CD4-positive, alpha-beta memory T cell (primary cell): ENCODE measurements around the gene FSIP1. TPM values are rescaled to one million over a fixed set of nuclear protein-coding genes. Genes with fewer than 3 reads are reported as not detected.

Experiments used
- CTCF ChIA-PET: fragments of 350-600 bp; sonication (Branson Sonifier 250); formaldehyde crosslinking; loops from one replicate; lab custom pipeline; 2021; ENCODE audit warnings: inconsistent platforms; ENCODE audit not compliant: partially characterized antibody; lab: Charles Lee
- POLR2A ChIA-PET: fragments of 350-600 bp; sonication (Branson Sonifier 250); formaldehyde crosslinking; loops from one replicate; lab custom pipeline; 2021; ENCODE audit not compliant: partially characterized antibody; lab: Charles Lee
- DNase-seq, 5 donors: peaks; one replicate each; pipeline versions ENCODE4 v3.0.0 to v3.0.0-alpha.2; 2020 to 2022; ENCODE audit warnings: mixed read lengths in 1 of 5
- H3K27ac ChIP-seq: one replicate; pipeline ENCODE4 v1.7.0; 2013; ENCODE audit warnings: low read depth, low read length
- H3K27me3 ChIP-seq: 2 replicates; pipeline ENCODE4 v1.7.0; 2013; ENCODE audit warnings: mild to moderate bottlenecking, low read length, moderate library complexity; ENCODE audit not compliant: insufficient read depth
- H3K36me3 ChIP-seq: 2 replicates; pipeline ENCODE4 v1.7.0; 2013; ENCODE audit warnings: mild to moderate bottlenecking, low read length, moderate library complexity; ENCODE audit not compliant: insufficient read depth
- H3K4me1 ChIP-seq: 2 replicates; pipeline ENCODE4 v1.7.0; 2013; ENCODE audit warnings: mild to moderate bottlenecking, low read length, moderate library complexity; ENCODE audit not compliant: insufficient read depth
- H3K4me3 ChIP-seq, 2 donors: one replicate each; pipeline ENCODE4 v1.7.0; 2013; ENCODE audit warnings: low read length in 2 of 2, mild to moderate bottlenecking in 1 of 2
- H3K9me3 ChIP-seq, 2 donors: one replicate each; pipeline ENCODE4 v1.7.0; 2013; ENCODE audit warnings: low read length in 2 of 2, control low read depth in 1 of 2; ENCODE audit not compliant: control insufficient read depth in 1 of 2
- H3K27ac Mint-ChIP-seq, 7 donors: one replicate each; pipeline ENCODE4 v1.8.0; 2020 to 2021; ENCODE audit warnings: mixed read lengths in 7 of 7, mild to moderate bottlenecking in 6 of 7, inconsistent platforms in 3 of 7, moderate library complexity in 3 of 7
- H3K27me3 Mint-ChIP-seq, 2 donors: one replicate each; pipeline ENCODE4 v1.8.0; 2020 to 2021; ENCODE audit warnings: mixed read lengths in 2 of 2
- H3K36me3 Mint-ChIP-seq, 2 donors: one replicate each; pipeline ENCODE4 v1.8.0; 2020 to 2021; ENCODE audit warnings: mixed read lengths in 2 of 2, inconsistent platforms in 1 of 2, mild to moderate bottlenecking in 1 of 2
- H3K4me1 Mint-ChIP-seq, 4 donors: one replicate each; pipeline ENCODE4 v1.8.0; 2020 to 2021; ENCODE audit warnings: mixed read lengths in 4 of 4, mild to moderate bottlenecking in 1 of 4
- H3K4me3 Mint-ChIP-seq, 8 donors: one replicate each; pipeline ENCODE4 v1.8.0; 2020 to 2021; ENCODE audit warnings: mixed read lengths in 8 of 8, mild to moderate bottlenecking in 7 of 8, moderate library complexity in 6 of 8, inconsistent platforms in 3 of 8
- H3K9me3 Mint-ChIP-seq, 8 donors: one replicate each; pipeline ENCODE4 v1.8.0; 2020 to 2021; ENCODE audit warnings: mixed read lengths in 8 of 8, mild to moderate bottlenecking in 5 of 8, inconsistent platforms in 3 of 8, moderate library complexity in 1 of 8
- intact Hi-C: fragments of 100-400 bp; cut with micrococcal nuclease; formaldehyde crosslinking; loops from one replicate; pipeline ENCODE4 v1.15.1; 2023
- polyA plus RNA-seq, 2 donors: library from polyadenylated mRNA; unstranded; fragments of 300-500 nt; fragmentation: Illumina TruSeq; gene quantifications; one replicate each; pipeline ENCODE4 v1.2.3, GENCODE V29; 2021
- total RNA-seq, 2 experiments: library from RNA; stranded (reverse); gene quantifications; one replicate each; pipeline ENCODE4 v1.2.3, GENCODE V29; 2021

The FSIP1 gene
- total and polyA plus RNA-seq, 4 experiments from 2014 or later = 0.47 to 1.6 (median 1.1) TPM

GRCh38 chr15:39581242-39581792 lies 201.3 kb downstream of the FSIP1 start:
- Mint-ChIP-seq H3K36me3 (no peaks in the 10 kb centered on the region), H3K27me3 (peaks cover 11 to 29% of the 10 kb centered on the region in 2 donors), H3K27ac (peak overlapping the region in 4 of 7 donors; percentile 48 to 68 (median 58)), H3K4me3 (peak overlapping the region; percentile 65 to 90 (median 78)), H3K4me1 (peaks cover 9 to 59% (median 23%) of the 10 kb centered on the region in 4 donors), H3K9me3 (no peaks in the 10 kb centered on the region)
- DNase-seq = no peak
- peaks cover 2% of the 10 kb centered on the region for H3K27me3 ChIP-seq
- no peaks in the 10 kb centered on the region for H3K36me3 ChIP-seq
- intact Hi-C loops = loop anchor here (2.0 to 5.0 kb wide), 3 partner anchors 43 to 875 kb away; no protein-coding TSS in a partner anchor
- ChIA-PET POLR2A (interaction anchor here (0.7 to 4.1 kb wide), 7 partner anchors 10 to 201 kb away, joined by 3 to 28 read pairs (median 3); partner anchors contain the start of gene FSIP1), CTCF (interaction anchor here (0.8 to 7.4 kb wide), 13 partner anchors 8 to 879 kb away, joined by 3 to 83 read pairs (median 4); no protein-coding TSS in a partner anchor)
- H3K9me3 ChIP-seq = no peaks in the 10 kb centered on the region
- H3K4me1 ChIP-seq = peaks cover 14% of the 10 kb centered on the region
- H3K27ac ChIP-seq = no peak overlapping the region
- peak overlapping the region in 1 of 2 donors; percentile 56 for H3K4me3 ChIP-seq

- H3K27ac ChIP-seq = no peak within 1 kb of the TSS
- Mint-ChIP-seq H3K4me3 (peak within 1 kb of the TSS; percentile 70 to 90 (median 78)), H3K9me3 (no peaks in the 10 kb centered on the region), H3K27me3 (peaks cover 12 to 32% of the 10 kb centered on the region in 2 donors), H3K4me1 (peaks cover 9 to 59% (median 22%) of the 10 kb centered on the region in 4 donors), H3K27ac (peak within 1 kb of the TSS in 5 of 7 donors; percentile 54 to 69 (median 66)), H3K36me3 (no peaks in the 10 kb centered on the region)
- peak within 1 kb of the TSS in 1 of 2 donors; percentile 56 for H3K4me3 ChIP-seq
- peak in 1 of 5 donors; percentile 21 for DNase-seq
- peaks cover 14% of the 10 kb centered on the region for H3K4me1 ChIP-seq
- POLR2A ChIA-PET = interaction anchor here (1.0 to 4.1 kb wide), 7 partner anchors 9 to 202 kb away, joined by 3 to 28 read pairs (median 3); partner anchors contain the start of gene FSIP1
- intact Hi-C loops = loop anchor here (1.0 to 5.0 kb wide), 4 partner anchors 44 to 1140 kb away; no protein-coding TSS in a partner anchor
- no peaks in the 10 kb centered on the region for H3K36me3 ChIP-seq
- peaks cover 2% of the 10 kb centered on the region for H3K27me3 ChIP-seq
- no peaks in the 10 kb centered on the region for H3K9me3 ChIP-seq
- CTCF ChIA-PET = interaction anchor here (0.8 to 7.4 kb wide), 29 partner anchors 9 to 1141 kb away, joined by 3 to 83 read pairs (median 4); no protein-coding TSS in a partner anchor
These were observed 202.0 kb downstream of the FSIP1 start, which contains the start of gene THBS1 for GRCh38 chr15:39580485-39581241. Gene THBS1 (plus strand): TSS chr15:39581079. CDS start chr15:39581858, 779 bp downstream.

- peaks cover 15 to 32% of the 10 kb centered on the region in 2 donors for H3K27me3 Mint-ChIP-seq
- Histone ChIP-seq H3K9me3 (no peaks in the 10 kb centered on the region), H3K27ac (no peak overlapping the region), H3K4me3 (peak overlapping the region in 1 of 2 donors; percentile 56), H3K36me3 (no peaks in the 10 kb centered on the region), H3K27me3 (peaks cover 2% of the 10 kb centered on the region), H3K4me1 (peaks cover 14% of the 10 kb centered on the region)
- intact Hi-C loops = loop anchor here (1.0 to 5.0 kb wide), 4 partner anchors 45 to 1140 kb away; no protein-coding TSS in a partner anchor
- peak; percentile 76 to 84 (median 84) for DNase-seq
- peak overlapping the region in 2 of 7 donors; percentile 35 to 69 for H3K27ac Mint-ChIP-seq
- POLR2A ChIA-PET = interaction anchor here (1.0 to 4.1 kb wide), 4 partner anchors 10 to 195 kb away, joined by 3 to 28 read pairs (median 4); no protein-coding TSS in a partner anchor
- peak overlapping the region; percentile 63 to 90 (median 75) for H3K4me3 Mint-ChIP-seq
- H3K9me3 Mint-ChIP-seq = no peaks in the 10 kb centered on the region
- H3K36me3 Mint-ChIP-seq = no peaks in the 10 kb centered on the region
- CTCF ChIA-PET = interaction anchor here (0.8 to 7.4 kb wide), 28 partner anchors 9 to 1140 kb away, joined by 3 to 83 read pairs (median 4); no protein-coding TSS in a partner anchor
- peaks cover 9 to 53% (median 19%) of the 10 kb centered on the region in 4 donors for H3K4me1 Mint-ChIP-seq
These were observed 202.5 kb downstream of the FSIP1 start for GRCh38 chr15:39580117-39580484.

GRCh38 chr15:39579487-39580116 lies 203.0 kb downstream of the FSIP1 start:
- Mint-ChIP-seq H3K27me3 (peaks cover 16 to 32% of the 10 kb centered on the region in 2 donors), H3K4me1 (peaks cover 9 to 48% (median 19%) of the 10 kb centered on the region in 4 donors), H3K4me3 (peak overlapping the region; percentile 36 to 85 (median 72)), H3K27ac (peak overlapping the region in 2 of 7 donors; percentile 35 to 69), H3K9me3 (no peaks in the 10 kb centered on the region), H3K36me3 (no peaks in the 10 kb centered on the region)
- Histone ChIP-seq H3K27me3 (peaks cover 2% of the 10 kb centered on the region), H3K27ac (no peak overlapping the region), H3K36me3 (no peaks in the 10 kb centered on the region), H3K4me1 (peaks cover 14% of the 10 kb centered on the region), H3K4me3 (no peak overlapping the region), H3K9me3 (no peaks in the 10 kb centered on the region)
- intact Hi-C loops = loop anchor here (1.0 to 5.0 kb wide), 4 partner anchors 45 to 1139 kb away; no protein-coding TSS in a partner anchor
- POLR2A ChIA-PET = interaction anchor here (1.2 to 4.1 kb wide), 3 partner anchors 10 to 195 kb away, joined by 3 to 28 read pairs (median 4); no protein-coding TSS in a partner anchor
- DNase-seq = no peak
- CTCF ChIA-PET = interaction anchor here (0.9 to 7.4 kb wide), 26 partner anchors 8 to 1140 kb away, joined by 3 to 83 read pairs (median 4); no protein-coding TSS in a partner anchor

GRCh38 chr15:39578851-39579486 lies 203.7 kb downstream of the FSIP1 start:
- H3K9me3 Mint-ChIP-seq = no peaks in the 10 kb centered on the region
- Histone ChIP-seq H3K4me1 (peaks cover 14% of the 10 kb centered on the region), H3K4me3 (no peak overlapping the region), H3K9me3 (no peaks in the 10 kb centered on the region), H3K36me3 (no peaks in the 10 kb centered on the region), H3K27ac (no peak overlapping the region), H3K27me3 (peaks cover 2% of the 10 kb centered on the region)
- peaks cover 19 to 32% of the 10 kb centered on the region in 2 donors for H3K27me3 Mint-ChIP-seq
- H3K4me3 Mint-ChIP-seq = peak overlapping the region in 6 of 8 donors; percentile 25 to 71 (median 42)
- no peaks in the 10 kb centered on the region for H3K36me3 Mint-ChIP-seq
- CTCF ChIA-PET = interaction anchor here (0.9 to 2.0 kb wide), 11 partner anchors 8 to 1139 kb away, joined by 3 to 9 read pairs (median 4); no protein-coding TSS in a partner anchor
- DNase-seq = no peak
- POLR2A ChIA-PET = no interaction called here
- H3K4me1 Mint-ChIP-seq = peaks cover 9 to 44% (median 19%) of the 10 kb centered on the region in 4 donors
- H3K27ac Mint-ChIP-seq = no peak overlapping the region
- intact Hi-C loops = no loop called here

GRCh38 chr15:39575180-39575579 lies 207.5 kb downstream of the FSIP1 start:
- peaks cover 0 to 15% (median 10%) of the 10 kb centered on the region in 4 donors for H3K4me1 Mint-ChIP-seq
- H3K36me3 Mint-ChIP-seq = no peaks in the 10 kb centered on the region
- ChIA-PET CTCF (no interaction called here), POLR2A (no interaction called here)
- peaks cover 2% of the 10 kb centered on the region for H3K27me3 ChIP-seq
- no peaks in the 10 kb centered on the region for H3K36me3 ChIP-seq
- H3K9me3 Mint-ChIP-seq = no peaks in the 10 kb centered on the region
- peaks cover 8% of the 10 kb centered on the region for H3K4me1 ChIP-seq
- no peak overlapping the region for H3K27ac Mint-ChIP-seq
- H3K27ac ChIP-seq = no peak overlapping the region
- H3K9me3 ChIP-seq = no peaks in the 10 kb centered on the region
- DNase-seq = no peak
- intact Hi-C loops = no loop called here
- peaks cover 33 to 40% of the 10 kb centered on the region in 2 donors for H3K27me3 Mint-ChIP-seq
- H3K4me3 ChIP-seq = no peak overlapping the region
- H3K4me3 Mint-ChIP-seq = no peak overlapping the region
